WI38 (cell line): ENCODE measurements around the gene WDR27.
A peak's percentile ranks its signal among the peaks of the same experiment; 100 is the strongest.
"Not testable (repeated sequence)": the region's sequence is repeated elsewhere in the genome, so short reads cannot be mapped to it uniquely, and the experiment has no call there.

Experiments
- H3K4me3 ChIP-seq: 2 replicates; pipeline ENCODE4 v1.5.1; 2011; ENCODE audit warnings: low read depth, mild to moderate bottlenecking, control low read depth, low read length
- CTCF ChIP-seq: IDR thresholded peaks from 2 replicates; pipeline ENCODE4 v1.5.1; 2012; ENCODE audit warnings: low read depth, mild to moderate bottlenecking, control low read depth, low read length

Gene WDR27

GRCh38 chr6:169707772-169708171, 5.9 kb upstream of the WDR27 start:
- no peak overlapping the region for H3K4me3 ChIP-seq
- TF ChIP-seq CTCF = no peak

GRCh38 chr6:169702840-169703246, 1.0 kb upstream of the WDR27 start:
- H3K4me3 ChIP-seq = peak overlapping the region; percentile 92
- TF ChIP-seq CTCF = no peak

GRCh38 chr6:169701311-169701953, 397 bp downstream of the WDR27 start:
- no peak for TF ChIP-seq CTCF
- peak overlapping the region; percentile 92 for H3K4me3 ChIP-seq

- H3K4me3 ChIP-seq = 0 out of 2 replicates have a peak overlapping the region, but pooled peaks have one; percentile 4
- TF ChIP-seq CTCF = no peak
These were observed 1.5 kb downstream of the WDR27 start for GRCh38 chr6:169700296-169700695.

GRCh38 chr6:169697115-169697514, 4.7 kb downstream of the WDR27 start:
- peak; percentile 34; the same call in 1 of the 2 replicates for TF ChIP-seq CTCF
- not testable (repeated sequence) for H3K4me3 ChIP-seq

GRCh38 chr6:169695131-169695530, 6.7 kb downstream of the WDR27 start:
- no peak overlapping the region for H3K4me3 ChIP-seq
- TF ChIP-seq CTCF = no peak

- no peak overlapping the region for H3K4me3 ChIP-seq
- no peak for TF ChIP-seq CTCF
These were observed 9.3 kb downstream of the WDR27 start for GRCh38 chr6:169692516-169692915.
